ENCODE data around the gene CNGA2.
A peak's percentile ranks its signal among the peaks of the same experiment; 100 is the strongest.
"Not testable (repeated sequence)": the region's sequence is repeated elsewhere in the genome, so short reads cannot be mapped to it uniquely, and the experiment has no call there.

CNGA2 gene

GRCh38 chrX:151734446-151734845 lies at the start of gene CNGA2:
TSS of gene CNGA2 (plus strand) at chrX:151734746. CDS start at chrX:151738484, 3,738 bp downstream.
- DNase-seq (ENCODE audit: low spot score) = no peak

DNA sequence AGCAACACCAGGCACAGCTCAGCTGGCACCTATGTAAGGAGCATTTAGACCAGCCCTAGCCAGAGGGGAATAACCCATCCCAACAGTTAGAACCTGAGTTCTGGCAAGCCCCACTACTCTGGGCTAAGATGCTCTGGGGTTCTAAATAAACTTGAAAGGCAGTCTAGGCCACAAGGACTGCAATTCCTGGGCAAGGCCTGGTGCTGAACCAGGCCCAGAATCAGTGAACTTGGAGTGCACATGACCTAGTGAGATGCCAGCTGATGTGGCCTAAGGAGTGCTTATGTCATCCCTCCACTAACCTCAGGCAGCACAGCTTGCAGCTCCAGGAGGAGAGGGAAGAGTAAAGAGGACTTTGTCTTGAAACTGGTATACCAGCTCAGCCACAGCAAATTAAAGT lies 46.9 kb upstream of the CNGA2 start:
- DNase-seq (ENCODE audit: low spot score) = no peak

GRCh38 chrX:151688695-151689094 lies 45.9 kb upstream of the CNGA2 start:
- DNase-seq (ENCODE audit: low spot score) = no peak

DNA sequence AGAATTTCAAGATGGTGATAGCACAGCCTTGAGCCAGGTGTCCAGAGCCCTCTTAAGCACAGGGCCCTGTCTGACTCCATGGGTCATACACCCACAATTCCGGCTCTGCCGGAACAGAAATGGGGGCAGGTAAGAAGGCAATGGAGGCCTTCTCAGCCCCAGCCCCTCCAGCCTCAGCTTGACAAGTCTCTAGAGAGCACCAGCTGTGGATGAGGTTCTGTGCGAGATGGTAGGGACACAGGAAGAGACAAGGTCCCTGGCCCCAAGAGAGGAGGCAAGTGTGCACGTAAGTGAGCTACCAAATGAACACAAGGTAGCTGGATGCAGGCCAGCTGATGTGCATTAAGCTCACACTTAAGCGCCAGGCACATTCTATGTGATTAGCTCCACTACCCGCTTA lies 41.7 kb upstream of the CNGA2 start:
- DNase-seq (ENCODE audit: low spot score) = no peak

DNA sequence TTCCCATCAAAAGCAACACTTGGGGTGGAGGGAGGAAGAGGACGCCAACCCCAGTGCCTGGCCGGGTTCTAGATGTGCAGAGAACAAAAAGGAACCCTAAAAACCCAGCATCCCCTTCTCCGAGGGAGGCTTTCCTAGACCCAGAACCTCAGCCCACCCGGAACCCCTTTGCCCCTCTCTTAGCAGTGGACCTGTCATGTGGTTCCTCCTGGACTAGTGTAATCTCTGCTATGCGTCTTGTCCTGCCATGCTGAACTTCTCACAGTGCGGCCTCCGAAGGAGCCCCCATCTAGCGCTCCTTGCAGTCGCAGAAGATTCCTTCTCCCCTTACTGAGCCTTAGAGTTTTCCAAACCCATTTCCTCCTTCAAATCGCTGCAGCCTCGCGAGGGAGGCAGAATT lies 40.4 kb upstream of the CNGA2 start:
- no peak for DNase-seq (ENCODE audit: low spot score)

- DNase-seq (ENCODE audit: low spot score) = peak; percentile 55
Measured at GRCh38 chrX:151694661-151695582, 39.6 kb upstream of the CNGA2 start, which contains the start of gene PRRG3. TSS of gene PRRG3 (plus strand) at chrX:151695458. CDS start at chrX:151698815, 3,357 bp downstream.

DNA sequence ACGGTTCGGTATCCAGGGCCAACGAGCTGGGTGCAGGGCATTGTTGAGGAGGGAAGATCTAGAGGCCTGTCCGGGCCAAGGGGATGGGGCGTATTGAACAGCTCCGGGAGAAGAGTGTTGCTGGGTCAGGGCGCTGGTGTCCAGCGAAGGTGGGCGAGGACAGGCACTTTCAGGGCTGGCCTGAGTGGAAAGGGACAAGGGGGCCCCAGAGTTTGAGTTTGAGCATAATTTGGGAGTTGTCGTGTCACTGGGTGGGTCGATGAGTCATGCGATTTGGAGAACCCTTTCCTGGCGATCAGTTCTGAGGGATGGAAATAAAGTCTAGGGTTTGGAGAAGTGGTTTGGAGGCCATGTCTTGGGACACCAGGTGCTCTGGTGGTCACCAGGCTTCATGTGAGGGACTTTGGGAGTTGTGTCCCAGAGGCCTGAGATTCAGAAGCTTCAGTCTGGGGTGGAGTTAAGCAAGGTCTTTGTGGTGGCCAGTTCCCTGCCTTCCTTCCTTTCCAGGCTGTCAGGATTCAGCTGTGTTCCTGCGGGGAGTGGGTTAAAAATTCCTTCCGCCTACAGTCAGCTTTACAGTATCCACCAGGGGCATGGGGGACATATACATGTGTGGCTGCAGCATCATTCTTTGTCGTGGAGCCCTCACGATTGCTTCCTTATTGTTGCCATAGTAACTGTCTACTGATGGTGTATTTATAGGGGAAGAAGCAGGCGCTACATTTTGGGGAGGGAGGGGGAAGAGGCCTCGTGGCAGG lies 38.8 kb upstream of the CNGA2 start:
- no peak for DNase-seq (ENCODE audit: low spot score)

DNA sequence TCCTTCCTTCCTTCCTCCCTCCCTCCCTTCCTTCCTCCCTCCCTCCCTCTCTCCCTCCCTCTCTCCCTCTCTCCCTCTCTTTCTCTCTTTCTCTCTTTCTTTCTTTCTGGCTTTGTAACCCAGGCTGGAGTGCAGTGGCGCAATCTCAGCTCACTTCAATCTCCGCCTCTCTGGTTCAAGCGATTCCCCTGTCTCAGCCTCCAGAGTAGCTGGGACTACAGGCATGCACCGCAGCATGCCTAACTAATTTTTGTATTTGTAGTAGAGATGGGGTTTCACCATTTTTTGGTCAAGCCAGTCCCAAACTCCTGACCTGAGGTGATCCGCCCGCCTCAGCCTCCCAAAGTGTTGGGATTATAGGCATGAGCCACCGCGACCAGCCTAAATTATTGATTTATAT lies 37.5 kb upstream of the CNGA2 start:
- not testable (repeated sequence) for DNase-seq (ENCODE audit: low spot score)

- DNase-seq (ENCODE audit: low spot score) = no peak
Measured at GRCh38 chrX:151697522-151697921, 37.0 kb upstream of the CNGA2 start.

- no peak for DNase-seq (ENCODE audit: low spot score)
Measured at GRCh38 chrX:151698485-151698884, 36.1 kb upstream of the CNGA2 start.

DNA sequence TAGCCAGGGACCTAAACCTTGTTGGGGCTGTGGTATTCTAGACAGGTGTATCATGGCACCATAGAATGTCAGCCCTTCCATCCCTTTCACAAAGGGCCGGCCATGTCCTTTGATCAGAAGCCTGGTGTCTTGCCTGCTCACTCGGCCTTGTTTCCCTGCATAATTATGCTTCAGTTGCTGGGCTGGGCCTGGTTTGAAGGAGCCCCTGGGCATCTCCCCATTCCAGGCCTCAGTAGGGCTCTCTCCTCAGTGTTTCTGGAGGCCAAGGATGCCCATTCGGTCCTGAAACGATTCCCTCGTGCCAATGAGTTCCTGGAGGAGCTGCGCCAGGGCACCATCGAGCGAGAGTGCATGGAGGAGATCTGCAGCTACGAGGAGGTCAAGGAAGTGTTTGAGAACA lies 34.8 kb upstream of the CNGA2 start:
- no peak for DNase-seq (ENCODE audit: low spot score)

- no peak for DNase-seq (ENCODE audit: low spot score)
Measured at GRCh38 chrX:151700581-151700980, 34.0 kb upstream of the CNGA2 start.

GRCh38 chrX:151701071-151701470 lies 33.5 kb upstream of the CNGA2 start:
- DNase-seq (ENCODE audit: low spot score) = no peak

GRCh38 chrX:151701531-151701930 lies 33.0 kb upstream of the CNGA2 start:
- DNase-seq (ENCODE audit: low spot score) = no peak

- DNase-seq (ENCODE audit: low spot score) = no peak
Measured at GRCh38 chrX:151702026-151702714, 32.4 kb upstream of the CNGA2 start.

GRCh38 chrX:151702741-151703340 lies 31.7 kb upstream of the CNGA2 start:
- DNase-seq (ENCODE audit: low spot score) = no peak

- no peak for DNase-seq (ENCODE audit: low spot score)
Measured at GRCh38 chrX:151703487-151703886, 31.1 kb upstream of the CNGA2 start.

DNA sequence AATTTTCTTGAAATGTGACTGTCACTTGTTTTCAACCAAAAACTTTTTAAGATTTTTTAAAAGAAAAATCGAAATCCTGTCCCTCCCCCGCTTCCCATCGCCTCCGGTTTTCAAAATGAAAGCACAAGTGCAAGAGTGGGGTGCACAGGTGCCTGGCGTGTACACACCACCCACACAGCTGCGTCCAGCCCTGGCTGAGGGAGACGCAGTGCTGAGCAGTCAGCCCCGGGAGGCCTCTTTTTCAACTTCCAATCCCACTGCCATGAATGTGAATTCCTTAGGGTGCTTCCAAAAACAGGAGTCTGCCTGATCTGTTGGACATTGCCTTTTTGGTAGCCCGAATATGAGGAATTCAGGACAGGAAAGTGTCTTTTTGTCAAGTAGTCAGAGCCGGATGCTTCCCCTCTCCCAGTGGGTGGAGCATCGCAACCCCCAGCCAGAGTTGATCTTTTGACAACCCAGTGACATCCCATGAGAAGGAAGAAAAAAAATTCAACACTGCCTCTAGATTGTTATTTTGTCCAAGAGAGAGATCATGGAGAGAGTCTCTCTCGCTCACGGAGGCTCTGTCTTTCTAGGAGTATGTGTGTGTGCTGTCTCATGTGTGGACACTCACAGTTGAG lies 30.4 kb upstream of the CNGA2 start:
- DNase-seq (ENCODE audit: low spot score) = no peak

GRCh38 chrX:151708821-151709220 lies 25.7 kb upstream of the CNGA2 start:
- no peak for DNase-seq (ENCODE audit: low spot score)

DNA sequence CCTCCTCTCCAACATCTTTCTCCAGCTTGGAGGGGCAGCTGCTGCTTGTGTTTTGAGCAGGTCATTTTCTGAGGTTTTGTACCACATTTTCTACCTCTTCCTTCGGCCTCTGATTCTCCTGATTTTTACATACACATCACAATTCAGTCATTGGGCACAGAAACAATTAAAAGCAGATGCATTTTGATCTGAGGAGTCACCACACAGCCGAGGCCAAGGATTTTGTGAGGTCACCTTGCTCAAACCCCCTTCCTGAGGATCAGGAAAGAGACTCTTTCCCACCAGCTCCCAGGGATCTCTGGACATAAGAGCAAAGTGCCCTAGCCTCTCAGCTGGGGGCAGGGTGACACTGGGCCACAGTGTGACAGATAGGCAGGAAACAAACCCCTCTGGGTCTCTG lies 24.1 kb upstream of the CNGA2 start:
- no peak for DNase-seq (ENCODE audit: low spot score)

- no peak for DNase-seq (ENCODE audit: low spot score)
Measured at GRCh38 chrX:151711154-151711553, 23.4 kb upstream of the CNGA2 start.

- DNase-seq (ENCODE audit: low spot score) = no peak
Measured at GRCh38 chrX:151711787-151712186, 22.8 kb upstream of the CNGA2 start.
